UCSD-AML1 (cell line): ENCODE results near the gene IL11.

Source experiments
- DNase-seq: peaks from one replicate; lab custom pipeline; 2025; ENCODE audit not compliant: unreplicated experiment; lab: John Stamatoyannopoulos, UW

The IL11 gene

DNA sequence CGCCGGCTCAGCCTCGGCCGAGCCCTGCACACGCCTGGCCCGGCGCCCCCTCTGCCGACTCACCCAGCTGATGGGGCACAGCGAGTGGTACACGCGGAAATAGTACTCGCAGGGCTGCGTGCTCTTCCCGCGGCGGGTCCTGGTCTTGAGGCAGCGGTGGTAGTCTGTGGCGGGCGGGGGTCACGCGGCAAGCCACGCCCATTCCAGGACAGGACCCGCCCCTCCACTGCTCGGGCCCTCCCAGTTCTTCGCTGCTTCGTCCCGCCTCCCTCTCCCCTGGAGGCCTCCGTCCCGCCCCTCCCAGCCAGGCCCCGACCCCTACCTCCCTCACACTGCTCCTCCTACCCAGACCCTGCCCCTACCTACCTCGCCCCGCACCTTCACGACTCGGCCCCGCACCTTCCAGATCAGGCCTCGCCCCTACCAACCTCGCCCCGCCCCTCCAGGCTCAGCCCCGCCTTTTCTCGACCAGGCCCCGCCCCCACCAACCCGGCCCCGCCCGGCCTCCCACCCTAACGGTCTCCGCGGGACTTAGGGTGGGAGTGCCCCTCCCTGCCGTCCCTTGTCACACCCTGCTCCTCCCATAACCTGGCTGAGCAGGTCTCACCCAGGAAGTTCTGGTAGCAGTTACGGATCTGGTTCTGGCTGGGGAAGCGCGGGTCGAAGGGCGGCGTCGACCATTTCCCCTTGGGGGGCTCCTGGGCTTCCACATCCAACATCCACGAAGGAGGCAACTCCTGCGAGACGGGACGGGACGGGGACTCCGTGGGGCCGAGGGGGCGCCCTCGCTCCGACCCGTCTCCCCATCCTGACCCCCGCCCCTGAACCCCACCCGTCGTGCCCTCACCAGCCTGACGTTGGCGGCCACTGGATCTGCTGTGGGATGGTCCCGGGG is 16.2 kb downstream of the IL11 start:
- peak; percentile 69 for DNase-seq

DNA sequence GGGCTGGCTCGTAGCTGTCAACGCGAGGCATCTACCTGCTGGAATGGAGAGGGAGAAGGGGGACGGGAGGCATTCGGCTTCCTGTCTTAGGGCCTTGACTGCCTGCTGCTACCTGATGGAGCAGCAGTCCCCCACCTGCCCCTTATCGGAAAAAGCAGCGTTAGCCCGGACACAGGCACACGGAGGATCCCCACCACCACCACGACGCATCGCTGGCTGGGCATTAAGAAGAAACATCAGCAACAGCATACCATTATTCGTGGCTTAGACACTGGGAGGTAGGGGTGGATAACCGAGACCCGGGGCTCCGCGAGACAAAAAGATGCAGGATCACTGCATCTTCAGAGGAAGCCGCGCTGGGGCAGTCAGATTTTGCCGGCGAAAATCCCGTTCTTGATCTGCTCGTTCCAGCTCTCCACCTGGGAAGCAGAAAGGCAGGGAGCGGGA is 16.9 kb downstream of the IL11 start:
- no peak for DNase-seq

DNA sequence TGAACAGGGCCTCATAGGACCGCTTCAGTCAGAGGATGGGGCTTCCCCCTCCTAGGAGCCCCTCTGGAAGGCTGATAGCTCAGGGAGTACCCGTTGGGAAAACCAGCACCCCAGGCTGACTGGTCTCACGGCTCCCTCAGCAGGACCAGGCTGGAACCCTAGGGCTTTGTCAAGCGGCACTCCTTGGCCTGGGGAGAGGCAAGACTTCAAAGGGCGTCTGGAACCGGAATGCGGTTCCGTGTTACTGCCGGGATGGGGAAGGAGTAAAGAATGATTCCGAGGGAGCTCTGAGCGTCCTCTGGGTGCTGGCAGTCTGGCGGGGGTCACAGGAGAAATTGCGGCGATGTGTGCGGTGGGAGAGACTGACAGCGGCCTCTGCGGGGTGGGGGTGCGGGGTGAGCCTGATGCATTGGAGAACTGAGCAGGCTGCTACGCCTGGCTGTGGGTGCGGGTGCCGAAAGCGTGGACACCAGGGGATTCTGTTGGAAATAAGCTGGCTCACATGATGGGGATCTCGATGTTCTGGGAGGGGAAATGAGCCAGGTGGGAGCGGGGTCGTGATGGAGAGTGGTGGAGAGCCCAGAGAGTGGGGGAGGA is 17.6 kb downstream of the IL11 start:
- no peak for DNase-seq

- no peak for DNase-seq
Measured at GRCh38 chr19:55352040-55352439, 18.2 kb downstream of the IL11 start.

DNA sequence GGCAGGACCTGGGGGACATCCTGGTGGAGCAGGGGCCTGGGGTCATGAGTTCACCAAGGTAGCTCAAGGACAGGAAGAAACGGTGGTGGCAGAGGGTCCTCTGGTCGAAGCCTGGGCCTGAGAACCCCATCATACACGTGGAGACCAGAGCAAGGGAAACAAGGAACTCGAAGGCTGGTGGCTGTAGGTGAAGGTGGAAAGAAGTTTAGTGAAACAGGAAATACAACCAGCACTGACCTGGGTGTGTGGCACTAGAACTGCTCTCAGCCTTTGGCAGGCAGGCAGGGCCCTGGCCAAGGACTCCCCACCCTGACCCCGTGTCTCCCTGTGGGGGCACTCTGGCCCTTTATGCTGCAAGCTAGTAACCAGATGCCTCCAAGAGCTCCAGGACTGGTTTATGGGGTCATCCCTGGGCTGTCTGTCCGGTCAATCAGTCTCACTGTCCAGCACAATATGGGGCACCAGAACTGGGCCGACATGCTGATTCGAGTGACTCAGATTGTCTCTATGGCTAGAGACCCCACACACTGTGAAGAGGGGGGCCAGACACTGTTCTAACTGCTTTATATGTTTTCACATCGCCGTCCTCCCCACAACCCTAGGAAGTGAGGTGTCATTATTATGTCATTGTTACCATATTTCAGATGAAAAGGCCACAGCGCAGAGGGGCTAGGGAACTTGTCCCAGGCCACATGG is 19.5 kb downstream of the IL11 start:
- no peak for DNase-seq

- no peak for DNase-seq
Measured at GRCh38 chr19:55348317-55349034, 21.8 kb downstream of the IL11 start.

DNA sequence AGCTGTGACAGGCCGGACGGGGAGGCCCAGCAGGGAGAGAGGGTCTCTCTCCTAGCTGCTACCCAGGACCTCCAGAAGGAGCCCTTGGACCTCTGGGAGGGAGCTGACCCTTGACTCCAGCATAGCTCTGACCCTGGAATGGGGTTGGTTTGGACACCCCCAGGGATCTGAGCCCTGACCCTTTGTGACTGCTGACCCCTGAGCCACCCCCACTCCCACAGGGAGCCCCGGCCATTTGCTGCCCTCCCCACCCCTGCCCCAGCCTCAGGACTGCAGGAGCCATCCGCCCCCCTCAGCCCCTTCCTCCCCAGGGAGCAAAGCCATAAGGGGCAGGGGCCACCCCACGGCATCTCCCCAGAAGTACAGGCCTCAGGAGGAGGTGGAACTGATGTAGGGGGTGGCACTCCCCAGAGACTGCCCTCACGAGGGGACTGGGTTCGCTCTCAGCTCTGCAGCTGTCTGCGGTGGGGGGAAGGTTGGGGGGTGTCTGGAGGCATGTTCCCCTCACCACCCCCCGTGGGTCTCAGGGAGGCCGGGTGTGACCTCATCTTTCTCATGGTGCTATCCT is 22.7 kb downstream of the IL11 start:
- DNase-seq = no peak

- no peak for DNase-seq
Measured at GRCh38 chr19:55346725-55347441, 23.4 kb downstream of the IL11 start.

GRCh38 chr19:55345818-55346724 is 24.2 kb downstream of the IL11 start:
- no peak for DNase-seq

GRCh38 chr19:55345101-55345817 is 25.0 kb downstream of the IL11 start:
- DNase-seq = no peak

- no peak for DNase-seq
Measured at GRCh38 chr19:55344444-55344843, 25.8 kb downstream of the IL11 start.

DNA sequence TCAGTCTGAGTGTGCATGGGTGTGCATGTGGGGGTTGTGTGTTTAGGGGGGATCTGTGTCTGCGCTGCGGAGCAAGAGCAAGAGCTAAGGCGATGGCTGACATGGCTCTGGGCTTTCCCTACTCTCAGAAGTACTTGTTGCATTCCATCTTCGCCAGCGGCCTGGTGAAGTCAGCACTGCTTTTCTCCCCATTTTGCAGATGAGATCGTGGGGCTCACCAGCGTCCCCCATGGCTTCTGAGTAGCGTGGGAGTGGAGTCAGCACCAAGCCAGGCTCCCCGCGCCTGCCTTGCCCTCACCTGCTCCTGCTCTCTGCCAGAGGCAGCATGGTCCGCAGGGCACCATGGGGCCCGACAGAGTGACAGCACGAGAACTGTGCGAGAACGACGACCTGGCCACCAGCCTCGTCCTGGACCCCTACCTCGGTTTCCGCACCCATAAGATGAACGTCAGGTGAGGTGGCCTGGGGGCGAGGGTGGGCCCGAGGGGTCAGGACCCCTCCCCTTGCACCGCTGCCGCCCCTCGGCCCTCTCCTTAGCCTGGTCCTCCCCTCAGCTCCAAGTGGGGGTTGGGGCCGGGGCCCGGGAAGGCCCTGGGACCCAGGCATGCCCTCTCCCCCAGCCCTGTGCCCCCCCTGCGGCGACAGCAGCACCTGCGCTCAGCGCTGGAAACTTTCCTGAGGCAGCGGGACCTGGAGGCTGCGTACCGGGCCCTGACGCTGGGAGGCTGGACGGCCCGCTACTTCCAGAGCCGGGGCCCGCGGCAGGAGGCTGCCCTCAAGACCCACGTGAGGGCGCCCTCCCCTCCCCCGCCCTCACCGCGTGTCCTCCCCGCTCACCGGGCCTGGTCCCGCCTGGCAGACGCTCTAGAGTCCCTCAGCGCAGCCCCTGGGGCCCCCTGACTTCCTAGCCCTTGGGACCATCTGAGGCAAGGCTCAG is 28.4 kb downstream of the IL11 start:
- no peak for DNase-seq

GRCh38 chr19:55341171-55341588 is 29.1 kb downstream of the IL11 start:
- DNase-seq = peak; percentile 69

- peak; percentile 39 for DNase-seq
Measured at GRCh38 chr19:55340784-55341147, 29.5 kb downstream of the IL11 start.

GRCh38 chr19:55339889-55340783 is 30.1 kb downstream of the IL11 start:
- no peak for DNase-seq

DNA sequence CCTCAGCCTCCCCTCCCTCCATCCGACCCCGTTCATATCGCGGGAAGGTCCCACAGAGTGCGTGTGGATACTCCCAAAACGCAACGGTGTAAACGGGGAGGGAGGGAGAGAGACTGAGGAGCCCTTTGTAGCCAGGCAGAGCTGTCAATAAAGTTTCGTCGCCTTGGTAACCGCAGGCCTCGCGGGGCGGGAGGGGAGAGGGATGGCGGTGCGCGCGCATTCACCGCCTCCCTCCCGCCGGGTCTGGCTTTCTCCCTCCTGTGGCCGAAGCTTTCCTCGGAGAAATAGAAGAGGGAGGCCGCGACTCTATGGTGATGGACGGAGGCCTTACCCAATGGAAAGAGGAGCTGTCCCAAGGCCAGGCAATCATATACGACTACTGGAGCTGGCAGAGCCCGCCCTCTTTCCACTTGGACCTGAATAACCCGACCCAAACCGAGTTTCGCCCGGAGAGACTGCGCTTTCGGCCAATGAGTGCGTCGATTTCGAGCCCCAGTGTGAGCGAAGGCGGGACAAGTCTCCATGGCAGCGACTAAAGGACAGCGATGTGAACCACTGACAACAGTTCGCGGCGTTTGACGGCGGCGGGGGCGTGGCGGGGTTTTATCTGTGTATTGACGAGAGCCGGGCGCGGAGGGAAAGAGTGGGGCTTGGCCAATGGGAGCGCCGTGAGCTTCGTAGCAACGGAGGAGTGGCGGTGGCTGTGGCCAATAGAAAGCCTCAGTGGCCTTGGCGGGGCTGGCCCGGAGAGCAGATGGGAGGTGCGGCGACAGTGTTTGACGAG is 31.0 kb downstream of the IL11 start, which contains the start of gene KMT5C:
TSS of gene KMT5C (plus strand) at position 772 of the 784 bp plus-strand sequence. CDS start 2,061 bp downstream, outside the sequence.
- peak; percentile 100 for DNase-seq
